H9 (cell line): ENCODE data around the gene DAAM2. TPM values are rescaled to one million over a fixed set of nuclear protein-coding genes. Genes with fewer than 3 reads are reported as not detected.

Experiments
- DNase-seq: peaks from one replicate; pipeline ENCODE4 v3.0.0-alpha.2; 2017
- H2AFZ ChIP-seq: one replicate; pipeline ENCODE4 v1.6.1; 2013; ENCODE audit warnings: mild to moderate bottlenecking, low read length, control low read depth, moderate library complexity
- H2AK5ac ChIP-seq: 2 replicates; pipeline ENCODE4 v1.6.1; 2013; ENCODE audit warnings: low read length, control low read depth, mixed read lengths; ENCODE audit not compliant: insufficient read length
- H2BK120ac ChIP-seq: one replicate; pipeline ENCODE4 v1.6.1; 2013; ENCODE audit warnings: low read depth, mild to moderate bottlenecking, low read length, control low read depth, inconsistent platforms; ENCODE audit not compliant: poor library complexity, severe bottlenecking
- H2BK12ac ChIP-seq: 2 replicates; pipeline ENCODE4 v1.6.1; 2013; ENCODE audit warnings: low read length, control low read depth, mixed read lengths, low read depth; ENCODE audit not compliant: insufficient read length
- H2BK15ac ChIP-seq: 2 replicates; pipeline ENCODE4 v1.6.1; 2013; ENCODE audit warnings: low read depth, low read length, control low read depth
- H2BK20ac ChIP-seq: one replicate; pipeline ENCODE4 v1.6.1; 2013; ENCODE audit warnings: low read depth, mild to moderate bottlenecking, low read length, control low read depth, inconsistent platforms; ENCODE audit not compliant: poor library complexity, severe bottlenecking
- H2BK5ac ChIP-seq: 2 replicates; pipeline ENCODE4 v1.6.1; 2013; ENCODE audit warnings: low read length, control low read depth, mixed read lengths; ENCODE audit not compliant: insufficient read length
- H3K14ac ChIP-seq: 2 replicates; pipeline ENCODE4 v1.6.1; 2013; ENCODE audit warnings: low read length, control low read depth; ENCODE audit not compliant: insufficient read depth
- H3K18ac ChIP-seq: 2 replicates; pipeline ENCODE4 v1.6.1; 2013; ENCODE audit warnings: low read depth, mild to moderate bottlenecking, mixed read lengths, low read length, control low read depth; ENCODE audit not compliant: insufficient read length
- H3K23ac ChIP-seq: 2 replicates; pipeline ENCODE4 v1.6.1; 2013; ENCODE audit warnings: low read length, control low read depth, mixed read lengths, low read depth; ENCODE audit not compliant: insufficient read length
- H3K23me2 ChIP-seq: 2 replicates; pipeline ENCODE4 v1.6.1; 2013; ENCODE audit warnings: low read depth, mild to moderate bottlenecking, mixed read lengths, low read length, control low read depth; ENCODE audit not compliant: insufficient read length, poor library complexity, severe bottlenecking
- H3K27ac ChIP-seq: 2 replicates; pipeline ENCODE4 v1.5.1; 2013; ENCODE audit warnings: low read length, control low read depth, mixed read lengths, low read depth; ENCODE audit not compliant: insufficient read length
- H3K27me3 ChIP-seq: 2 replicates; pipeline ENCODE4 v1.6.1; 2013; ENCODE audit warnings: low read length, control low read depth, inconsistent platforms; ENCODE audit not compliant: insufficient read depth
- H3K4ac ChIP-seq: 2 replicates; pipeline ENCODE4 v1.6.1; 2013; ENCODE audit warnings: low read depth, mild to moderate bottlenecking, control low read depth, inconsistent platforms, low read length, moderate library complexity
- H3K4me1 ChIP-seq: 2 replicates; pipeline ENCODE4 v1.6.1; 2013; ENCODE audit warnings: low read length, control low read depth, inconsistent platforms; ENCODE audit not compliant: insufficient read depth
- H3K4me2 ChIP-seq: 2 replicates; pipeline ENCODE4 v1.6.1; 2013; ENCODE audit warnings: low read length, control low read depth, mixed read lengths; ENCODE audit not compliant: insufficient read length, insufficient read depth
- H3K56ac ChIP-seq: 2 replicates; pipeline ENCODE4 v1.6.1; 2013; ENCODE audit warnings: low read depth, mild to moderate bottlenecking, mixed read lengths, low read length, control low read depth; ENCODE audit not compliant: insufficient read length
- H3K79me1 ChIP-seq: 2 replicates; pipeline ENCODE4 v1.6.1; 2013; ENCODE audit warnings: low read depth, mild to moderate bottlenecking, moderate library complexity, low read length, control low read depth, inconsistent platforms; ENCODE audit not compliant: insufficient read depth, poor library complexity, severe bottlenecking
- H3K79me2 ChIP-seq: 2 replicates; pipeline ENCODE4 v1.6.1; 2013; ENCODE audit warnings: low read length, control low read depth, inconsistent platforms; ENCODE audit not compliant: insufficient read depth
- H3K9ac ChIP-seq: 2 replicates; pipeline ENCODE4 v1.6.1; 2013; ENCODE audit warnings: low read length, control low read depth, mixed read lengths; ENCODE audit not compliant: insufficient read length; ENCODE audit errors: extremely low read depth
- H3K9me3 ChIP-seq: one replicate; pipeline ENCODE4 v1.6.1; 2013; ENCODE audit warnings: low read depth, low read length, inconsistent platforms; ENCODE audit not compliant: control insufficient read depth
- H3T11ph ChIP-seq: one replicate; pipeline ENCODE4 v1.6.1; 2013; ENCODE audit warnings: mild to moderate bottlenecking, low read length, control low read depth, inconsistent platforms
- H4K20me1 ChIP-seq: one replicate; pipeline ENCODE4 v1.6.1; 2013; ENCODE audit not compliant: control insufficient read depth, insufficient read length, insufficient read depth
- H4K5ac ChIP-seq: 2 replicates; pipeline ENCODE4 v1.6.1; 2013; ENCODE audit warnings: low read depth, mild to moderate bottlenecking, mixed read lengths, low read length, control low read depth; ENCODE audit not compliant: insufficient read length
- H4K8ac ChIP-seq: replicated peaks from 2 replicates; pipeline ENCODE4 v1.6.1; 2013; ENCODE audit warnings: low read length, control low read depth, mixed read lengths, low read depth; ENCODE audit not compliant: insufficient read length
- H4K91ac ChIP-seq: 2 replicates; pipeline ENCODE4 v1.6.1; 2013; ENCODE audit warnings: low read depth, mild to moderate bottlenecking, moderate library complexity, mixed read lengths, low read length, control low read depth; ENCODE audit not compliant: insufficient read length
- H3K27ac Mint-ChIP-seq, 3 experiments: 2 replicates in 2 of 3; 3 replicates in 1 of 3; pipeline ENCODE4 v1.8.0; 2020 to 2021; ENCODE audit warnings: mixed read lengths in 3 of 3, mild to moderate bottlenecking in 1 of 3, moderate library complexity in 1 of 3
- H3K27me3 Mint-ChIP-seq: 2 replicates; pipeline ENCODE4 v1.8.0; 2021; ENCODE audit warnings: low read depth, mild to moderate bottlenecking, moderate library complexity, mixed read lengths
- H3K36me3 Mint-ChIP-seq, 3 experiments: 2 replicates in 2 of 3; 3 replicates in 1 of 3; pipeline ENCODE4 v1.8.0; 2020 to 2021; ENCODE audit warnings: low read depth in 3 of 3, mixed read lengths in 3 of 3; ENCODE audit not compliant: insufficient read depth in 1 of 3
- H3K4me1 Mint-ChIP-seq, 2 experiments: 2 replicates each; pipeline ENCODE4 v1.8.0; 2020; ENCODE audit warnings: mixed read lengths in 2 of 2
- H3K4me3 Mint-ChIP-seq, 2 experiments: 2 replicates in 1 of 2; 3 replicates in 1 of 2; pipeline ENCODE4 v1.8.0; 2020 to 2021; ENCODE audit warnings: mild to moderate bottlenecking in 2 of 2, mixed read lengths in 2 of 2, moderate library complexity in 1 of 2
- H3K9me3 Mint-ChIP-seq, 2 experiments: 2 replicates in 1 of 2; 3 replicates in 1 of 2; pipeline ENCODE4 v1.8.0; 2020; ENCODE audit warnings: mild to moderate bottlenecking in 2 of 2, mixed read lengths in 2 of 2, moderate library complexity in 1 of 2
- WGBS: extraction: QIAGEN DNeasy Blood & Tissue Kit; methylation state at CpG from one replicate; pipeline ENCODE4 v1.1.7; 2013; ENCODE audit warnings: missing lambda C conversion rate, low lambda C conversion rate, mixed read lengths; ENCODE audit not compliant: insufficient read length; ENCODE audit errors: extremely low coverage; 5-methylcytosine and 5-hydroxymethylcytosine counted together
- total RNA-seq: library from RNA; stranded (reverse); gene quantifications from 2 replicates; pipeline ENCODE4 v1.2.1, GENCODE V29; 2021
- TF ChIP-seq, protein P1 (sequence below): fragments of 200-600 bp; sonication (generic); conservative IDR thresholded peaks from 3 replicates; pipeline ENCODE4 v1.8.0; 2021; ENCODE audit warnings: antibody characterized with exemption, mild to moderate bottlenecking

Gene DAAM2
- total RNA-seq, 1 experiment from 2014 or later, result 1.1 TPM

DNA sequence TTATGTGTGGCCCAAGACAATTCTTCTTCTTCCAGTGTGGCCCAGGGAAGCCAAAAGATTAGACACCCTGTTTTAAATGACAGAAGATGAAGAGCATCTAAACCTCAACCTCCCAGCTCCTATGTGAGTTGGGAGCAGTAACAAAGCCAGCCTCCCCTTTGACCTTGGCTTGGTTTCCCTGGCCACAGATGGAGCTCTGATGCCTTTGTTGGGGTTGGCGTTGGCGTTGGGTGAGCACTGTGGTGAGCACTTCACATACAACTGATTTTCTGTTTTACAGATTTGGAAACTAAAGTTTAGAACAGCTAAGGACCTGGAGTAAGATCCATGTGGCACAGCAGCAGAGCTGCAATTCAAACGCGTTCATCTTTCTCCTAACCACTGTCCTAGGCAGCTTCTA, 22.1 kb downstream of the DAAM2 start:
- Histone ChIP-seq H3K4me1 (peaks cover 2% of the 10 kb centered on the region; the same call in 1 of the 2 replicates), H2BK120ac (no peak overlapping the region), H3K14ac (no peak overlapping the region), H3K9ac (no peak overlapping the region), H3K18ac (no peak overlapping the region), H4K20me1 (no peaks in the 10 kb centered on the region), H2BK5ac (no peak overlapping the region), H2BK12ac (no peak overlapping the region), H3K27ac (no peak overlapping the region), H3K4ac (no peak overlapping the region), H3T11ph (no peak overlapping the region), H3K23ac (no peak overlapping the region), H3K4me2 (no peak overlapping the region), H2AK5ac (no peak overlapping the region), H4K5ac (no peak overlapping the region), H2AFZ (no peak overlapping the region), H3K27me3 (no peaks in the 10 kb centered on the region), H4K91ac (no peak overlapping the region), H2BK20ac (no peak overlapping the region), H2BK15ac (no peak overlapping the region), H3K79me1 (no peaks in the 10 kb centered on the region), H3K9me3 (no peaks in the 10 kb centered on the region), H3K56ac (no peak overlapping the region), H3K79me2 (no peaks in the 10 kb centered on the region), H4K8ac (no peak overlapping the region), H3K23me2 (no peaks in the 10 kb centered on the region)
- Mint-ChIP-seq H3K4me3 (no peak overlapping the region), H3K27me3 (peaks cover 6% of the 10 kb centered on the region), H3K36me3 (no peaks in the 10 kb centered on the region), H3K27ac (no peak overlapping the region), H3K4me1 (peaks cover 23 to 41% of the 10 kb centered on the region in 2 experiments), H3K9me3 (no peaks in the 10 kb centered on the region)
- TF ChIP-seq, protein P1, sequence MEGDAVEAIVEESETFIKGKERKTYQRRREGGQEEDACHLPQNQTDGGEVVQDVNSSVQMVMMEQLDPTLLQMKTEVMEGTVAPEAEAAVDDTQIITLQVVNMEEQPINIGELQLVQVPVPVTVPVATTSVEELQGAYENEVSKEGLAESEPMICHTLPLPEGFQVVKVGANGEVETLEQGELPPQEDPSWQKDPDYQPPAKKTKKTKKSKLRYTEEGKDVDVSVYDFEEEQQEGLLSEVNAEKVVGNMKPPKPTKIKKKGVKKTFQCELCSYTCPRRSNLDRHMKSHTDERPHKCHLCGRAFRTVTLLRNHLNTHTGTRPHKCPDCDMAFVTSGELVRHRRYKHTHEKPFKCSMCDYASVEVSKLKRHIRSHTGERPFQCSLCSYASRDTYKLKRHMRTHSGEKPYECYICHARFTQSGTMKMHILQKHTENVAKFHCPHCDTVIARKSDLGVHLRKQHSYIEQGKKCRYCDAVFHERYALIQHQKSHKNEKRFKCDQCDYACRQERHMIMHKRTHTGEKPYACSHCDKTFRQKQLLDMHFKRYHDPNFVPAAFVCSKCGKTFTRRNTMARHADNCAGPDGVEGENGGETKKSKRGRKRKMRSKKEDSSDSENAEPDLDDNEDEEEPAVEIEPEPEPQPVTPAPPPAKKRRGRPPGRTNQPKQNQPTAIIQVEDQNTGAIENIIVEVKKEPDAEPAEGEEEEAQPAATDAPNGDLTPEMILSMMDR, result no peak
- DNase-seq, result no peak
- no CpG with 5 or more reads among the region's 4 CpGs for WGBS
